ENCODE data around the gene GAL3ST2. TPM values are rescaled to one million over a fixed set of nuclear protein-coding genes. Genes with fewer than 3 reads are reported as not detected.

The GAL3ST2 gene
- total RNA-seq, 1 donor from 2014 or later = not detected

- no peak for DNase-seq (ENCODE audit: low spot score)
- Mint-ChIP-seq H3K27me3 (ENCODE audit: unreplicated experiment) (peaks cover 14% of the 10 kb centered on the region), H3K4me3 (ENCODE audit: unreplicated experiment) (no peak overlapping the region), H3K36me3 (ENCODE audit: low read depth, unreplicated experiment) (no peaks in the 10 kb centered on the region), H3K4me1 (ENCODE audit: unreplicated experiment) (peaks cover 5% of the 10 kb centered on the region), H3K27ac (ENCODE audit: unreplicated experiment) (no peak overlapping the region), H3K9me3 (ENCODE audit: unreplicated experiment) (no peaks in the 10 kb centered on the region)
- TF ChIP-seq CTCF (IDR thresholded peaks at IDR 0.05; ENCODE audit: unreplicated experiment) = no peak
Measured at GRCh38 chr2:241811201-241811951, 34.8 kb downstream of the GAL3ST2 start.

- H3K9me3 Mint-ChIP-seq (ENCODE audit: unreplicated experiment) = no peaks in the 10 kb centered on the region
- DNase-seq (ENCODE audit: low spot score) = no peak
Measured at GRCh38 chr2:241811952-241812729, 35.5 kb downstream of the GAL3ST2 start.

GRCh38 chr2:241812730-241813643 is 36.4 kb downstream of the GAL3ST2 start:
- Mint-ChIP-seq H3K9me3 (ENCODE audit: unreplicated experiment) (no peaks in the 10 kb centered on the region), H3K27me3 (ENCODE audit: unreplicated experiment) (peaks cover 14% of the 10 kb centered on the region), H3K27ac (ENCODE audit: unreplicated experiment) (no peak overlapping the region), H3K4me1 (ENCODE audit: unreplicated experiment) (peaks cover 5% of the 10 kb centered on the region), H3K36me3 (ENCODE audit: low read depth, unreplicated experiment) (no peaks in the 10 kb centered on the region), H3K4me3 (ENCODE audit: unreplicated experiment) (no peak overlapping the region)
- DNase-seq (ENCODE audit: low spot score) = no peak
- TF ChIP-seq CTCF (IDR thresholded peaks at IDR 0.05; ENCODE audit: unreplicated experiment) = no peak

More at GRCh38 chr2:241811952-241812729, 35.5 kb downstream of the GAL3ST2 start:
- no peaks in the 10 kb centered on the region for H3K36me3 Mint-ChIP-seq (ENCODE audit: low read depth, unreplicated experiment)
- no peak overlapping the region for H3K4me3 Mint-ChIP-seq (ENCODE audit: unreplicated experiment)
- peaks cover 5% of the 10 kb centered on the region for H3K4me1 Mint-ChIP-seq (ENCODE audit: unreplicated experiment)
- no peak overlapping the region for H3K27ac Mint-ChIP-seq (ENCODE audit: unreplicated experiment)
- H3K27me3 Mint-ChIP-seq (ENCODE audit: unreplicated experiment) = peaks cover 14% of the 10 kb centered on the region
- TF ChIP-seq CTCF (IDR thresholded peaks at IDR 0.05; ENCODE audit: unreplicated experiment) = no peak

- no peaks in the 10 kb centered on the region for H3K4me1 Mint-ChIP-seq (ENCODE audit: unreplicated experiment)
- no peak for DNase-seq (ENCODE audit: low spot score)
- no peak overlapping the region for H3K4me3 Mint-ChIP-seq (ENCODE audit: unreplicated experiment)
- TF ChIP-seq CTCF (IDR thresholded peaks at IDR 0.05; ENCODE audit: unreplicated experiment) = no peak
- no peaks in the 10 kb centered on the region for H3K9me3 Mint-ChIP-seq (ENCODE audit: unreplicated experiment)
- peaks cover 8% of the 10 kb centered on the region for H3K27me3 Mint-ChIP-seq (ENCODE audit: unreplicated experiment)
- no peaks in the 10 kb centered on the region for H3K36me3 Mint-ChIP-seq (ENCODE audit: low read depth, unreplicated experiment)
- H3K27ac Mint-ChIP-seq (ENCODE audit: unreplicated experiment) = no peak overlapping the region
Measured at GRCh38 chr2:241813644-241814392, 37.2 kb downstream of the GAL3ST2 start.

Measured in endothelial cell (in vitro differentiated cells).